Stimulated activated CD4-positive, alpha-beta T cell treated with anti-CD3 and anti-CD28 coated beads, Interleukin-1b, Interleukin-23, amount 100 ng/mL, for 1 hour (primary cell): ENCODE results near the gene PRMT7.

Source experiments
- DNase-seq, 2 donors: peaks; one replicate each; pipeline ENCODE4 v3.0.0-alpha.2; 2020; ENCODE audit warnings: low read depth in 2 of 2

PRMT7 gene

DNA sequence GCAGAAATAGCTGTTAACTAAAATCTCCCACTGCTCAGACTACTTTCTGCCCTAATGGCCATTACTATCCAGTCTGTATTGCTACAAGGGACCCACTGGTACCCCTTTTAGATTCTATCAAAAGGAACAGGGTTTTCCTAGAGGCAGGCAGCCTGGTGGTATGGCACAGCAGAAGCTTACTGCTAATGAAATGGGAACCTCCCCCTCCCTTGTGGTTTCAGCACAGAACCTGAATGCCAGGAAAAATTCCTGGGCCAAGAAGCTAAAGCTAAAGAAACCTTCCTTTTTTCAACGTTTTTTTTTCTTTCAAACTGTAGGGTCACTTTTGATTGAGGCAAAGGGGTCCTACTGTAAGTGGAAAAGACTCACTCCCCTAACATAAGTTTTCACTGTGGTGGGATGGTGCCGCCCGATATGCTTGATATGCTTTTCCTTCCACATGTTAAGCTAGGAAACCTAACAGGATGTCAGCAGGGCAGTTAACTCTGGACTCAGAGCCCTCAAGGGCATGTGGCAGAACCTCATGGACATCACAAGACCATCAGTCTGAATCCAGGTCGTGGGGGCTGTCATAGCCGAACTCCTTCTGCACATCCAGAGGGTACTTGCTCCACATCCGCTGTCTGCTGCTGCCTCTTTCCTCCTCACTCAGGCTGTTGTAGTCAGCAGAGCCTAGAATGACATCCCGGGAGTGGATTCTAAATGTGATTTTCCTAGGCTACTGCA is 9.9 kb upstream of the PRMT7 start:
- DNase-seq: no peak

GRCh38 chr16:68306633-68307032 is 4.2 kb upstream of the PRMT7 start:
- no peak for DNase-seq

- DNase-seq: no peak
These were observed 1.0 kb upstream of the PRMT7 start for GRCh38 chr16:68309799-68310198.

DNA sequence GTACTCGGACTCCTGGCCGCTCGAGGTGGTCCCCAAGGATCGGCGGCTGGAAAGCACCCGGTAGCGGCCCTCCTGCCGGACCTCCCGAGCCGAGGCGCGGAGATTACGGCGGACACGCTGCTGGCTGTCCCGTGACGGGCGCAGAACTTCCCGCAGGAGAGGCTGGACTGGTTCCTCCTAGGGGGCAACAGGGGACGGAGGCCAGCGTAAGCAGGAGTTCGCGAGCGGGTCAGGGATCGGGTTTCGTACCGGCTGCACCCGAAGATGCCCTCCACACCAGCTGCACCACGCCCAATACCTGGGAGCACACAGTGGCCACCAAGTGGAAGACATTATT is 414 bp upstream of the PRMT7 start:
- no peak for DNase-seq

DNA sequence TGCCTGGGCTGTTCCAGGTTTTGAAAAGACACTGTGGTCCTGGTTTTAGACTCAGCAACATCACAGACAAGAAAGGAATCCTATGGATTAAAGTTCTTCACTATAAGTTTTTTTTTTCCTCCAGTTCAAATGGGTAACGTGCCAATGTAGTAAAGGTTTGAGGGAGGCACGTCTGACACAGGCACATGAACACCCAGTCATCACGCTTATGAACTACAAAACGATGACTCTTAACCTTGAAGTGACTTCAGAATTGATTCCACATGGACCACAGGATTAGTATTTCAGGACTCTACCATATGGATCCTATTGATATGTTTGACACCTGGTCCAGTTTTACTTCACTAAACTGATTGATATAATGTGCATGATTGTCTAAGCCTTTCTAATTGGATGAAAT is 2.3 kb downstream of the PRMT7 start:
- DNase-seq: no peak

DNA sequence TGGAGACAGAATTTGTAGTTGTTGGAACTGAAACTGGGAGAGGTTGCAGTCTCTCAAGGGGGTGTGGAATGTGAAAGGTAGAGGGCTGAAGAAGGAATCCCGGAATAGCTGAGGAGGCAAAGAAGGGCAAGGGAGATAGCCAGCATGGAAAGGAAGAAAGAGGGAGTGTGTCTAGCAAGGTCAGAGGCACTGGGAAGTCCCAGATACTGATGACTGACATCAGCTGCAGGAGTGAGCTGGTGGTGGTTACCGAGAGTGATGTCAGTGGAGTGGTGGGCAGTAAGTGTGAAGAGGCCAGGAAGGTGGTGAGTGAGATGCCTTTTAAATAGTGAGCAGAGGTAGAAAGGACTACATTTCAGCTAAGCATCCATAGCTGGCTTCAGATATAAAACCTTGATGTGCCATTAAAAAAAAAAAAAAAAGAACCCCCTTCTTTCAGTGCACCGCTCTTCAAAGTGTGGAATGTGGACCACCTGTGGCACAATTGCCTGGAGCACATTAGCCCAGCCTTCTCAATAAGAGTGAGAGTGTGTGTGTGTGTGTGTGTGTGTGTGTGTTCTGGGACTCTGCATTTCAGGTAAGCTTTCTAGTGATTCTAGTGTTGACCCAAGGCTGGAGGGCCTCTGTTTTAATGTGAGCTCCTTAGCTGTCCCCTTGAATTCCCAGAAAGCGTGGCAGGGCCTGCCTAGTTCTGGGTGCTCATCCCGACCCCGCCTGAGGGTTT is 8.5 kb downstream of the PRMT7 start:
- no peak for DNase-seq

- no peak for DNase-seq
These were observed 13.5 kb downstream of the PRMT7 start for GRCh38 chr16:68324336-68324735.

DNA sequence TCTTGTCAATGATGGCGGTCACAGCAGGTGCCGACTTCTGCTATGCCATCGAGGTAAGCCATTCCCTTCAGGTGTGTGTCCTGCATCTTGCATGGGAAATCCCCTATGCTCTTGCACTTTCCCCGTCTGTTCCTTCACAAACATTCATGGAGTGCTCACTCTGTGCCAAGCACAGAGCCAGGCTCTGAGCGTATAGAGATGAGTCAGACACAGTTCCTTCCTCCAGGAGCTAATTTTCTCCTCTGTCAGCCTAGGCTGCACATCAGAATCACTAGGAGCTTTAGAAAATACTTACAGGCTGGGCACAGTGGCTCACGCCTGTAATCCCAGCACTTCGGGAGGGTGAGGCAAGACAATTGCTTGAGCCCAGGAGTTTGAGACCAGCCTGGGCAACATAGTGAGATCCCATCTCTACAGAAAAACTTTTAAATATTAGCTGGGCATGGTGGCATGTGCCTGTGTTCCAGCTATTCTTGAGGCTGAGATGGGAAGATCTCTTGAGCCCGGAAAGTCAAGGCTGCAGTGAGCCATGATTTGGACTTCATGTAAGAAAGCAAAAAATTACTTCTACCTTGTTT is 14.1 kb downstream of the PRMT7 start:
- DNase-seq: no peak

DNA sequence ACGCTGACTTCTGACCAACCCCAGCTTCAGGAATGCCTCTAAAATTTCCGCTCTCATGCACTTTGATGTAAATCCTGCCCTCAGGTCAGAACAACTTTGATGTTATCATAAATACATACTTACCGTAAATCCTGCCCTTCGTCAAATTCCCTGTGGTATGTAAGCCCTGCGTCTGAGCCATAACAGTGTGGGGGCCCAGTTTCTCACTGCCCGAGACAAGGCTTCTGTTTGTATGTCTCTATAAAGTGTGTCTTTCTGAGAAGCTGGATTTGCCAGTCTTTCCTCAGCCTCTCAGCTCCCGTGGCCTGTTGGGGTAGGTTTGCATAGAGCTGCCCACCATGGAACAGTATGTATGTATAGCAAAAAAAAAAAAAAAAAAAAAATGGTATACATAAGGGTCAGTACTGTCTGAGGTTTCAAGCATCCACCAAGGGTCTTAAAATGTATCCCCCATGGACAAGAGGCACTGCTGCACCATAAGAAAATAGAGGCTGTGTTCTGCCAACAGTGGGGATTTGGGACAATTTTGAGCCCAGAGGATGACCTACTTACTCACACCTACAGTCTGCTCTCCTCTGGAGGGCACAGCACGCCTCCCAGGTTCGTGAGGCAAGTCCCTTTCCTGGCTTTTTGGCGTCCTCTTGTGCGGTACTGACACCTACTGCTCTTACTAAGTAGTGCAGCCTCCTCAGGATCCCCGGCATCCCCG is 17.5 kb downstream of the PRMT7 start:
- peak; percentile 51 to 53 for DNase-seq

DNA sequence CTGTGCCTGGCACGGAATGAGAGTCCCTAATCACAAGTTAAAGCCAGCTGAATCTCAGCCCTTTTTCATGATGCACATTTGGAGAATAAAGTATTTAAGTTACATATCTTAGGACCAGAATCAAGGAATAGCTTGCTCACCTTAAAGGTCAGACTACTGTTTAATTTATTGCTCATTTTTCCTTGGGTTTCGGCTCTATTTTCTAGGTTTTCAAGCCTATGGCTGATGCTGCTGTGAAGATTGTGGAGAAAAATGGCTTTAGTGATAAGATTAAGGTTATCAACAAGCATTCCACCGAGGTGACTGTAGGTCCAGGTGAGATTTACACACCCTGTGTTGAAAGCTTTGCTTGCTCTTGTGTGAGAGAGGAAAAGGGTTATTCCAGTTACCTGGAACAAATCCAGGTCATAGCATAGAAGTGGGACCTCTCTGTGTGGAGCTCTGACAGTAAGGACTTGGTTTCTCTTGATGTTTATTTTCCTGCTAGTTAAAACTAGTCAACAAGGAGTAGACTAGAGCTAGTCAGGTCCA is 18.1 kb downstream of the PRMT7 start:
- no peak for DNase-seq

- DNase-seq: no peak
These were observed 21.1 kb downstream of the PRMT7 start for GRCh38 chr16:68331879-68332410.

DNA sequence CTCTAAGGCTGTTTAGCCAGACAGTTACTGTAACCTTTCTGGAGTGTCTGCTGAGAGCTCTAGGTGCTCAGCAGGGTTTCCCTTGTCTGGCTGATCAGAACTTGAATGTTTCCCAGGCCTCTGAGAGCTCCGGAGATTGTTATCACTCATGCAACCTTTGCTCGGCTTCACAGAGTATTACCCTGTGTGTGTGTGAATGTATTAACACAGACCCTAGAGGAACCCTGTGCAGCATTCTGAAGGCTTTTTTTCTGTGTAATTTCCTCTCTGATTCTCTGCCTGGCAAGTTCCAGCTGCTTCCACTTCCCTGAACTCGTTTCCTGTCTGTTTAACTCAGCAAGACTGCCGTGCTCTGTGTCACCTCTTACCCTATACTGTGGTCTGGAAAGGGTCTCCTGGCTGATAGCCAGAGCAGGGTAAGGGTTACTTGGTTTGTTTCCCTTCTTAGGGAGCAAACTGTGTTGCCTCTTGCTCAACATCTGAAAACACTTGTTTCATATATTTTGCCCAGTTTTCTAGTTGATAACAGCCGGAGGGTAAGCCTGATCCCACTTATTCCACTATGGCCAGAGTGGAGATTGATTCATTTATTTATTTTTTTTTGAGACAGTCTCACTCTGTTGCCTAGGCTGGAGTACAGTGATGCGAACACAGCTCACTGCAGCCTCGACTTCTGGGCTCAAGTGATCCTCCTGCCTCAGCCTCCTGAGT is 21.7 kb downstream of the PRMT7 start:
- DNase-seq: no peak

DNA sequence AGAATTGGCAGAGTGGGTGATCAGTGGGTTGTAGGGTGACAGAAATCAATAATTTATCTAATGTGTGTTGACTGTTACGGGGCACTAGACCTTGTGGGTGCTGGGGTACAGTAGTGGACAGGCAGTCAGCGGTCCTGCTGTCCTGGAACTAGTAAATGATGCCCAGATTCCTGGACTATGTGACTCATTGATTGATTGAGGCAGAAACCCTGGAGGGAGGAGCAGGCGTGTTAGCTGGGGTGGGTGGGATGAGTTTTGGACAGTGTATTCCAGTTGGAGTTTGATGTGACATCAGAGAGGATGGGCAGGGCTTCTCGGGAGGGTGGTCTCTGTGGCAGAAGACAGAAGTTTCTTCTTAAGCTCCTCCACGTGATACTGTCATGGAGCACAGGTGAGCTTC is 24.4 kb downstream of the PRMT7 start:
- DNase-seq: no peak

- DNase-seq: no peak
These were observed 27.7 kb downstream of the PRMT7 start for GRCh38 chr16:68338326-68339119.

DNA sequence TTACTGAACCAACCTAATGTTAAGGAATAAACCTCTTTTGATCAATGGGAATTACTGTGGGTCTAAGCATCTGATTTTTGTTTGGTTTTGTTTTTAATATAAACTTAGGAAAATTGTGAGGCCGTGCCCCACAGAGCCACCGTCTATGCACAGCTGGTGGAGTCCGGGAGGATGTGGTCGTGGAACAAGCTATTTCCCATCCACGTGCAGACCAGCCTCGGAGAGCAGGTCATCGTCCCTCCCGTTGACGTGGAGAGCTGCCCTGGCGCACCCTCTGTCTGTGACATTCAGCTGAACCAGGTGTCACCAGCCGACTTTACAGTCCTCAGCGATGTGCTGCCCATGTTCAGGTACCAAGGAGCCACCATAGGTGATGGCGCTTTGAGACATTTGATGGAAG is 28.4 kb downstream of the PRMT7 start:
- DNase-seq: no peak

GRCh38 chr16:68342620-68343019 is 31.8 kb downstream of the PRMT7 start:
- DNase-seq: no peak

DNA sequence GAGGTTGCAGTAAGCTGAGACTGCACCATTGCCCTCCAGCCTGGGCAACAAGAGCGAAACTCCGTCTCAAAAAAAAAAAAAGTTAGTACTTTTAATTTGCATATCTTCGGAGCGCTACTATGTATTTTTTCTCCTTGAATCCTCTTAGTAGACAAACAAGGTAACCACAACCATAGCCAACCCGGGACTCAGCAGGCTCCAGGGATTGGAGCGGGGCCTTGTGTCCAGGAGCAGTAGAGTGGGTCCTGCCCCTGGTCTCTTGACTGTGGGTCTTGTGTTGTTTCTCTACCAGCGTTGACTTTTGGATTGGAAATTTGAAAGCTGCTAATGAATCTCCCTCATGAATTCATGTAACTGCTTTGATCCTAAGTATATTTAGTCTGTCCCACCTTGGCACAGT is 32.3 kb downstream of the PRMT7 start:
- DNase-seq: no peak

DNA sequence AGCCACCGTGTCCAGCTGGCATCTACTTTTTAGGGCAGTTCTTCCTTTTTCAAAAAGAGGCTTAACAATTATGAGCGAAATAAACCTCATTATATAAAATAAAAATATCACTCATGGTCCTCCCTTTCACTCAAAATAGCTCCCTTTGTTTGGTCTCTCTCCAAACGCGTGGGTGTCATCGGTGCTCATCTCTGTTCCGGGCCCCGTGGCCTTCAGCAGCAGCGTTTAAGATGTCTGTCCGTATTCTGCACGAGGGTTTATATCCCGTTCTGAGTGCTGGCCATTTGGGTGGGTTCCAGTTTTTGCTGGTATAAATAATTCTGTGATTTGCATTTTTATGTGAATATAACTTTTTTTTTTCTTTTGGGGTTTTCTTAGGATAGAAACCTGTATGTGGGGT is 33.4 kb downstream of the PRMT7 start:
- no peak for DNase-seq

DNA sequence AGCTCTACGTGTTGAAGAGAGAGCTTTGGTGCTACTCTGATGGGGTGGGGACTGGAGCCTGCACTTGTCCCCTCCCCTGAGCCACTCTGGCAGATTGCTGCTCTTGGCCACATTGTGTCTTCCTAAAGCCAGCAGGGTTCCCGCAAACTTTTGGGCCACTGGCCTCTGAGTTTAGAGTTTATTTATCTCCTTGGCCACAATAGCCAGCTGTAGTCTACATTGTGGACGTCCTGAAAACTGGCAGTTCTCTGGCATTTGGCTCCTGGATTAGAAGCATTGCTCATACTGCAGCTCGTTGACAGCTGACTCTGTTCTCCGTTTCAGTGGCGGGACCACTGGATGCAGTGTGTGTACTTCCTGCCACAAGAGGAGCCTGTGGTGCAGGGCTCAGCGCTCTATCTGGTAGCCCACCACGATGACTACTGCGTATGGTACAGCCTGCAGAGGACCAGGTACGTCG is 34.6 kb downstream of the PRMT7 start:
- no peak for DNase-seq

GRCh38 chr16:68345958-68346635 is 35.3 kb downstream of the PRMT7 start:
- DNase-seq: no peak
